Ovary (tissue), 3 donors: Measurements from ENCODE around the gene CHMP2B.

Source experiments
- POLR2A ChIP-seq: fragments of 450-650 bp; IDR thresholded peaks from one replicate; pipeline ENCODE4 v1.6.1; 2017; ENCODE audit warnings: antibody characterized with exemption, mild to moderate bottlenecking, moderate library complexity
- TF ChIP-seq, protein P1 (sequence below), 3 donors: fragments of 450-650 bp in 2 of 3; fragments of 200-600 bp in 1 of 3; IDR thresholded peaks; one replicate each; pipeline versions ENCODE4 v1.5.1 to v1.8.0; 2016 to 2022; ENCODE audit warnings: antibody characterized with exemption in 3 of 3, mild to moderate bottlenecking in 1 of 3
- donor health status: DM: no; HTN: no; CAD: no.

DNA sequence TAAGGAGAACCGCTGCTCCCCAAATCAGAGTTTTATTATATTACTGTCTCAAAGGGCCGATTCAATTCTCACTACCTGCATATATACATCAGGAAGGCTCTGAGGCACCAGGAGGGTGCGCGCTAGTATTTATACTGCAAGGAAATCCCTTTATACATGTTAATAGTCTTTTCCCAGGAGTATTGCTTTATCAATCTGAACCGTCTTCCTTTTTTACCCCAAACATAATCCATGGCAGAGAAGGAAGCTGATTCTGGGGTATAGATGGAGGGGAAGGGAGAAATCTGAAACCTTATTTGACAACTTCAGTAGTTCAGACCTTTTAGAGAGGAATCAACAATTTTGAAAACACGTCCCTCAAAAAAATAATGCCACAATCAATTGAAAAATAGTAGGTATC is 49.4 kb downstream of the CHMP2B start, which contains the start of gene POU1F1:
- TF ChIP-seq POLR2A: no peak
- TF ChIP-seq, protein P1, sequence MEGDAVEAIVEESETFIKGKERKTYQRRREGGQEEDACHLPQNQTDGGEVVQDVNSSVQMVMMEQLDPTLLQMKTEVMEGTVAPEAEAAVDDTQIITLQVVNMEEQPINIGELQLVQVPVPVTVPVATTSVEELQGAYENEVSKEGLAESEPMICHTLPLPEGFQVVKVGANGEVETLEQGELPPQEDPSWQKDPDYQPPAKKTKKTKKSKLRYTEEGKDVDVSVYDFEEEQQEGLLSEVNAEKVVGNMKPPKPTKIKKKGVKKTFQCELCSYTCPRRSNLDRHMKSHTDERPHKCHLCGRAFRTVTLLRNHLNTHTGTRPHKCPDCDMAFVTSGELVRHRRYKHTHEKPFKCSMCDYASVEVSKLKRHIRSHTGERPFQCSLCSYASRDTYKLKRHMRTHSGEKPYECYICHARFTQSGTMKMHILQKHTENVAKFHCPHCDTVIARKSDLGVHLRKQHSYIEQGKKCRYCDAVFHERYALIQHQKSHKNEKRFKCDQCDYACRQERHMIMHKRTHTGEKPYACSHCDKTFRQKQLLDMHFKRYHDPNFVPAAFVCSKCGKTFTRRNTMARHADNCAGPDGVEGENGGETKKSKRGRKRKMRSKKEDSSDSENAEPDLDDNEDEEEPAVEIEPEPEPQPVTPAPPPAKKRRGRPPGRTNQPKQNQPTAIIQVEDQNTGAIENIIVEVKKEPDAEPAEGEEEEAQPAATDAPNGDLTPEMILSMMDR (IDR thresholded peaks at IDR 0.05): no peak
